ENCODE data around the gene FAM174B.

Gene FAM174B

GRCh38 chr15:92653366-92653765, 2.2 kb downstream of the FAM174B start:
- no peak for DNase-seq

DNA sequence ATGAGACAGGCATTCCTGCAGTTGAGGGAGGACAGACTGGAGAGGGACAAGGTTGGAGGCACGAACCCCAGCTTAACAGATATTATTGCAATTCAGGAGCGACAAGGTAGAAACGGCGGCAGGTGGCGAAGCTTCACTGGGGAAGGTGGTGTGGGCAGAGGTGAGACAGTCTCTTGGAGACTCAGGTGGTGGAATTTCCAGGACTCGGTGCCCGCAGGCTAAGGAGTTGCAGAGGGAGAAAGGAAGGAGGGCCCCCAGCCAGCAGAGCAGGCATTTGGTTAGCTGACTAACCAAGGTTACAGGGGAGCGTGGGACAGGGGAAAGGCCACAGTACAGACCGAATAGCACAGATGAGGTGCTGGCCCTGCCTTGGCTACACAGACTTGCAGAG, 3.0 kb downstream of the FAM174B start:
- no peak for ATAC-seq (ENCODE audit: insufficient read depth, low read depth)
- TF ChIP-seq EZH2 (IDR thresholded peaks at IDR 0.05; ENCODE audit: borderline replicate concordance, low read depth, low read length, severe bottlenecking) (no peak), CTCF (IDR thresholded peaks at IDR 0.05; ENCODE audit: borderline replicate concordance, extremely low read depth, low read length, poor library complexity, severe bottlenecking) (no peak)
- Histone ChIP-seq H4K20me1 (ENCODE audit: insufficient read depth, low read length) (no peaks in the 10 kb centered on the region), H2AFZ (ENCODE audit: low read depth, low read length) (no peak overlapping the region), H3K4me1 (ENCODE audit: insufficient read depth, low read length) (no peaks in the 10 kb centered on the region), H3K79me2 (ENCODE audit: insufficient read depth, low read length) (no peaks in the 10 kb centered on the region), H3K27ac (ENCODE audit: low read length) (no peak overlapping the region), H3K4me2 (ENCODE audit: insufficient read depth, low read length) (no peak overlapping the region), H3K4me3 (ENCODE audit: low read depth in 1 of 2, low read length in 2 of 2) (no peak overlapping the region), H3K36me3 (ENCODE audit: insufficient read depth, low read length) (no peaks in the 10 kb centered on the region), H3K9me3 (ENCODE audit: insufficient read depth, low read length, severe bottlenecking) (no peaks in the 10 kb centered on the region), H3K27me3 (ENCODE audit: insufficient read depth, low read length, poor library complexity) (peaks cover 2% of the 10 kb centered on the region), H3K9ac (ENCODE audit: low read depth, low read length) (no peak overlapping the region)
- no peak for DNase-seq

More at GRCh38 chr15:92653366-92653765, 2.2 kb downstream of the FAM174B start:
- no peaks in the 10 kb centered on the region for H3K4me1 ChIP-seq (ENCODE audit: insufficient read depth, low read length)
- ATAC-seq (ENCODE audit: insufficient read depth, low read depth) = no peak
- H3K79me2 ChIP-seq (ENCODE audit: insufficient read depth, low read length) = no peaks in the 10 kb centered on the region
- H4K20me1 ChIP-seq (ENCODE audit: insufficient read depth, low read length) = no peaks in the 10 kb centered on the region
- no peaks in the 10 kb centered on the region for H3K36me3 ChIP-seq (ENCODE audit: insufficient read depth, low read length)
- H3K27me3 ChIP-seq (ENCODE audit: insufficient read depth, low read length, poor library complexity) = peaks cover 2% of the 10 kb centered on the region
- no peak overlapping the region for H3K9ac ChIP-seq (ENCODE audit: low read depth, low read length)
- no peak overlapping the region for H3K4me3 ChIP-seq (ENCODE audit: low read depth in 1 of 2, low read length in 2 of 2)
- H2AFZ ChIP-seq (ENCODE audit: low read depth, low read length) = no peak overlapping the region
- TF ChIP-seq EZH2 (IDR thresholded peaks at IDR 0.05; ENCODE audit: borderline replicate concordance, low read depth, low read length, severe bottlenecking) (no peak), CTCF (IDR thresholded peaks at IDR 0.05; ENCODE audit: borderline replicate concordance, extremely low read depth, low read length, poor library complexity, severe bottlenecking) (no peak)
- no peaks in the 10 kb centered on the region for H3K9me3 ChIP-seq (ENCODE audit: insufficient read depth, low read length, severe bottlenecking)
- H3K4me2 ChIP-seq (ENCODE audit: insufficient read depth, low read length) = no peak overlapping the region
- no peak overlapping the region for H3K27ac ChIP-seq (ENCODE audit: low read length)

GRCh38 chr15:92651877-92652575, 3.5 kb downstream of the FAM174B start:
- Histone ChIP-seq H3K36me3 (ENCODE audit: insufficient read depth, low read length) (no peaks in the 10 kb centered on the region), H3K4me1 (ENCODE audit: insufficient read depth, low read length) (no peaks in the 10 kb centered on the region), H3K4me2 (ENCODE audit: insufficient read depth, low read length) (no peak overlapping the region), H4K20me1 (ENCODE audit: insufficient read depth, low read length) (no peaks in the 10 kb centered on the region), H3K27ac (ENCODE audit: low read length) (no peak overlapping the region), H3K9ac (ENCODE audit: low read depth, low read length) (no peak overlapping the region), H3K27me3 (ENCODE audit: insufficient read depth, low read length, poor library complexity) (peaks cover 2% of the 10 kb centered on the region), H3K9me3 (ENCODE audit: insufficient read depth, low read length, severe bottlenecking) (no peaks in the 10 kb centered on the region), H3K79me2 (ENCODE audit: insufficient read depth, low read length) (no peaks in the 10 kb centered on the region), H3K4me3 (ENCODE audit: low read depth in 1 of 2, low read length in 2 of 2) (no peak overlapping the region), H2AFZ (ENCODE audit: low read depth, low read length) (no peak overlapping the region)
- no peak for ATAC-seq (ENCODE audit: insufficient read depth, low read depth)
- no peak for TF ChIP-seq CTCF (IDR thresholded peaks at IDR 0.05; ENCODE audit: borderline replicate concordance, extremely low read depth, low read length, poor library complexity, severe bottlenecking)
- no peak for TF ChIP-seq EZH2 (IDR thresholded peaks at IDR 0.05; ENCODE audit: borderline replicate concordance, low read depth, low read length, severe bottlenecking)
- no peak for DNase-seq

All from DND-41 (cell line).